HepG2 (cell line): ENCODE measurements around the gene C12orf60. TPM values are rescaled to one million over a fixed set of nuclear protein-coding genes. Genes with fewer than 3 reads are reported as not detected.
A peak's percentile ranks its signal among the peaks of the same experiment; 100 is the strongest.

ENCODE experiments used
- ARID4A ChIP-seq: sonication (generic); formaldehyde crosslinking; IDR thresholded peaks from 2 replicates; pipeline ENCODE4 v1.5.0; 2020; ENCODE audit warnings: mild to moderate bottlenecking, missing genetic modification reagents, borderline replicate concordance
- HNRNPL ChIP-seq: fragments of 200-400 bp; formaldehyde crosslinking; IDR thresholded peaks from 2 replicates; pipeline ENCODE4 v1.6.1; 2017; ENCODE audit warnings: mild to moderate bottlenecking, low read depth, low read length
- HOXA5 ChIP-seq: sonication (generic); formaldehyde crosslinking; IDR thresholded peaks from 2 replicates; pipeline ENCODE4 v1.4.0; 2020; ENCODE audit warnings: missing genetic modification reagents
- KDM3A ChIP-seq: IDR thresholded peaks from 2 replicates; pipeline ENCODE4 v1.6.1; 2018; ENCODE audit warnings: low read depth, missing compliant biosample characterization
- SMYD3 ChIP-seq: sonication (generic); formaldehyde crosslinking; IDR thresholded peaks from 2 replicates; pipeline ENCODE4 v1.8.1; 2023; ENCODE audit warnings: mild to moderate bottlenecking, missing genetic modification reagents
- SNAPC2 ChIP-seq: sonication (generic); formaldehyde crosslinking; IDR thresholded peaks from 2 replicates; pipeline ENCODE4 v1.8.1; 2022; ENCODE audit warnings: mild to moderate bottlenecking, missing genetic modification reagents
- TMF1 ChIP-seq: sonication (generic); formaldehyde crosslinking; IDR thresholded peaks from 2 replicates; pipeline ENCODE4 v1.8.1; 2022; ENCODE audit warnings: low read depth, missing genetic modification reagents
- ZBTB14 ChIP-seq: sonication (generic); formaldehyde crosslinking; IDR thresholded peaks from 2 replicates; pipeline ENCODE4 v1.4.0; 2020; ENCODE audit warnings: missing genetic modification reagents
- ZBTB33 ChIP-seq: sonication (generic); formaldehyde crosslinking; IDR thresholded peaks from 2 replicates; pipeline ENCODE4 v1.4.0; 2020; ENCODE audit warnings: missing genetic modification reagents
- ZFY ChIP-seq: sonication (generic); formaldehyde crosslinking; IDR thresholded peaks from 2 replicates; pipeline ENCODE4 v1.4.0; 2020; ENCODE audit warnings: missing genetic modification reagents
- ZNF180 ChIP-seq: sonication (generic); formaldehyde crosslinking; IDR thresholded peaks from 2 replicates; pipeline ENCODE4 v1.4.0; 2020; ENCODE audit warnings: low read depth, missing genetic modification reagents, borderline replicate concordance
- ZNF230 ChIP-seq: sonication (generic); formaldehyde crosslinking; IDR thresholded peaks from 2 replicates; pipeline ENCODE4 v1.4.0; 2020; ENCODE audit warnings: mild to moderate bottlenecking, missing genetic modification reagents
- ZNF569 ChIP-seq: sonication (generic); formaldehyde crosslinking; IDR thresholded peaks from 2 replicates; pipeline ENCODE4 v1.5.0; 2020; ENCODE audit warnings: mild to moderate bottlenecking, missing genetic modification reagents, moderate library complexity, borderline replicate concordance
- ZNF777 ChIP-seq: sonication (generic); formaldehyde crosslinking; IDR thresholded peaks from 2 replicates; pipeline ENCODE4 v1.4.0; 2020; ENCODE audit warnings: missing genetic modification reagents
- ZSCAN5A ChIP-seq: sonication (generic); formaldehyde crosslinking; IDR thresholded peaks from 2 replicates; pipeline ENCODE4 v1.8.0; 2022; ENCODE audit warnings: mild to moderate bottlenecking, missing genetic modification reagents, borderline replicate concordance
- polyA plus RNA-seq, 8 experiments: library from polyadenylated mRNA; depleted of rRNA in 3 of 8; stranded (reverse) in 7 of 8; unstranded in 1 of 8; fragments of >200 nt; fragmentation: Illumina TruSeq in 4 of 8; extraction: Trizol in 4 of 8; gene quantifications; 2 replicates each; pipeline versions ENCODE4 v1.2.1 to v1.2.3, GENCODE V29; 2011 to 2016; ENCODE audit warnings: low read depth in 4 of 8, missing spikeins in 1 of 8, mixed read lengths in 1 of 8; ENCODE audit not compliant: insufficient read depth in 1 of 8
- total RNA-seq, 5 experiments: library from RNA; depleted of rRNA; stranded (reverse); fragments of >200 nt; fragmentation: Illumina TruSeq; extraction: Trizol; gene quantifications; 2 replicates each; pipeline ENCODE4 v1.2.3, GENCODE V29; 2016; ENCODE audit warnings: low read depth in 1 of 5
- TF ChIP-seq, protein P1 (sequence below): sonication (generic); formaldehyde crosslinking; IDR thresholded peaks from 2 replicates; pipeline ENCODE4 v1.4.0; 2020; ENCODE audit warnings: missing genetic modification reagents

C12orf60 gene
- total and polyA plus RNA-seq, 2 of the 13 experiments (the other 11 are each of a cell fraction or from before 2014, with no cell fraction given), result 0.55 to 1.4 TPM

GRCh38 chr12:14769466-14769968 lies 34.0 kb upstream of the C12orf60 start (continued):
- TF ChIP-seq ARID4A, result no peak
- TF ChIP-seq ZBTB33 (CRISPR knock-in tag), result 0 out of 2 replicates have a peak, but pooled peaks have one; percentile 2
- TF ChIP-seq ZNF230 (CRISPR knock-in tag), result peak; percentile 80; the same call in 1 of the 2 replicates
- 0 out of 2 replicates have a peak, but pooled peaks have one; percentile 80 for TF ChIP-seq ZSCAN5A (CRISPR knock-in tag)
- 0 out of 2 replicates have a peak, but pooled peaks have one; percentile 51 for TF ChIP-seq TMF1 (CRISPR knock-in tag)
- TF ChIP-seq, protein P1, sequence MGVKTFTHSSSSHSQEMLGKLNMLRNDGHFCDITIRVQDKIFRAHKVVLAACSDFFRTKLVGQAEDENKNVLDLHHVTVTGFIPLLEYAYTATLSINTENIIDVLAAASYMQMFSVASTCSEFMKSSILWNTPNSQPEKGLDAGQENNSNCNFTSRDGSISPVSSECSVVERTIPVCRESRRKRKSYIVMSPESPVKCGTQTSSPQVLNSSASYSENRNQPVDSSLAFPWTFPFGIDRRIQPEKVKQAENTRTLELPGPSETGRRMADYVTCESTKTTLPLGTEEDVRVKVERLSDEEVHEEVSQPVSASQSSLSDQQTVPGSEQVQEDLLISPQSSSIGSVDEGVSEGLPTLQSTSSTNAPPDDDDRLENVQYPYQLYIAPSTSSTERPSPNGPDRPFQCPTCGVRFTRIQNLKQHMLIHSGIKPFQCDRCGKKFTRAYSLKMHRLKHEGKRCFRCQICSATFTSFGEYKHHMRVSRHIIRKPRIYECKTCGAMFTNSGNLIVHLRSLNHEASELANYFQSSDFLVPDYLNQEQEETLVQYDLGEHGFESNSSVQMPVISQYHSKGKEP (CRISPR knock-in tag), result no peak
- TF ChIP-seq ZBTB14, result peak; percentile 22; the same call in 1 of the 2 replicates
- no peak for TF ChIP-seq ZNF569 (CRISPR knock-in tag)
- no peak for TF ChIP-seq KDM3A (CRISPR knock-in tag)
- TF ChIP-seq ZFY (CRISPR knock-in tag), result peak; percentile 13; the same call in 1 of the 2 replicates
- no peak for TF ChIP-seq ZNF777 (CRISPR knock-in tag)
- no peak for TF ChIP-seq HNRNPL
- 0 out of 2 replicates have a peak, but pooled peaks have one; percentile 56 for TF ChIP-seq SMYD3
- TF ChIP-seq HOXA5, result peak; percentile 28; the same call in 1 of the 2 replicates
- no peak for TF ChIP-seq ZNF180
- peak; percentile 48 for TF ChIP-seq SNAPC2 (CRISPR knock-in tag)
